HCT116 (cell line): ENCODE measurements around the gene TDRD10. TPM values are rescaled to one million over a fixed set of nuclear protein-coding genes. Genes with fewer than 3 reads are reported as not detected.

Source experiments
- ATAC-seq: fragments of 200-7000 bp; cut with Tn5 transposase; 2 replicates; pipeline ENCODE4 v1.9.1; 2020; ENCODE audit warnings: mild to moderate bottlenecking, moderate library complexity
- BruUV-seq: library from RNA; stranded (reverse); fragments of 400-500 nt; replicated peaks from 2 replicates; lab custom pipeline; 2021; lab: Mats Ljungman, UMichigan
- CTCF ChIA-PET: fragments of 300-600 bp; sonication (Branson Sonifier 250); formaldehyde crosslinking; loops from one replicate; lab custom pipeline; 2021; ENCODE audit warnings: antibody characterized with exemption; lab: Charles Lee
- POLR2A ChIA-PET: fragments of 300-600, 350-600 bp; sonication (Branson Sonifier 250); formaldehyde crosslinking; loops from one replicate; lab custom pipeline; 2021; ENCODE audit warnings: antibody characterized with exemption; lab: Charles Lee
- RAD21 ChIA-PET, 2 experiments: fragments of 300-600 bp; sonication (Branson Sonifier 250); formaldehyde crosslinking; loops; one replicate each; lab custom pipeline; 2023; ENCODE audit warnings: low total read pairs in 2 of 2; ENCODE audit not compliant: uncharacterized antibody in 2 of 2, unreplicated experiment in 2 of 2, low non-redundant PET in 1 of 2; lab: Charles Lee
- DNase-seq: peaks from one replicate; pipeline ENCODE4 v3.0.0-alpha.2; 2010; ENCODE audit warnings: low read depth, low spot score
- H2AFZ ChIP-seq: fragments of 200-600 bp; shearing (Covaris generic), sonication (generic); 2 replicates; pipeline ENCODE4 v1.6.1; 2017; ENCODE audit warnings: low read depth, mixed run types, mixed read lengths, antibody characterized with exemption, low read length; ENCODE audit not compliant: poor library complexity, severe bottlenecking
- H3K27ac ChIP-seq: 2 replicates; pipeline ENCODE4 v1.5.1; 2012; ENCODE audit warnings: low read depth, low read length
- H3K27me3 ChIP-seq: fragments of 200-600 bp; sonication (generic); 2 replicates; pipeline ENCODE4 v1.6.1; 2016; ENCODE audit warnings: mixed run types, low read length, mixed read lengths; ENCODE audit not compliant: insufficient read depth
- H3K36me3 ChIP-seq, 2 experiments: fragments of 200-500 bp in 1 of 2; fragments of 200-600 bp in 1 of 2; sonication (Bioruptor generic) in 1 of 2; sonication (generic) in 1 of 2; 2 replicates each; pipeline versions ENCODE4 v1.5.1 to v1.6.1; 2014 to 2016; ENCODE audit warnings: low read length in 2 of 2, inconsistent platforms in 1 of 2, mixed read lengths in 1 of 2, mixed run types in 1 of 2; ENCODE audit not compliant: insufficient read depth in 2 of 2, control insufficient read depth in 1 of 2
- H3K4me1 ChIP-seq, 2 experiments: fragments of 200-600 bp in 1 of 2; sonication (generic) in 1 of 2; 2 replicates each; pipeline versions ENCODE4 v1.5.1 to v1.6.1; 2012 to 2017; ENCODE audit warnings: low read length in 2 of 2, inconsistent platforms in 1 of 2, mild to moderate bottlenecking in 1 of 2, mixed read lengths in 1 of 2, mixed run types in 1 of 2, moderate library complexity in 1 of 2; ENCODE audit not compliant: insufficient read depth in 2 of 2, control insufficient read depth in 1 of 2
- H3K4me2 ChIP-seq: fragments of 200-600 bp; sonication (generic); 2 replicates; pipeline ENCODE4 v1.6.1; 2017; ENCODE audit warnings: mixed run types, low read length, mixed read lengths
- H3K4me3 ChIP-seq, 2 experiments: fragments of 200-600 bp in 1 of 2; sonication (generic) in 1 of 2; replicated peaks in 1 of 2; 2 replicates each; pipeline ENCODE4 v1.5.1; 2011 to 2016; ENCODE audit warnings: low read length in 2 of 2, control low read depth in 1 of 2, low read depth in 1 of 2, mild to moderate bottlenecking in 1 of 2, mixed read lengths in 1 of 2, mixed run types in 1 of 2
- H3K79me2 ChIP-seq: fragments of 200-600 bp; sonication (generic); 2 replicates; pipeline ENCODE4 v1.6.1; 2017; ENCODE audit warnings: mild to moderate bottlenecking, mixed run types, low read length, moderate library complexity, mixed read lengths; ENCODE audit not compliant: insufficient read depth
- H3K9ac ChIP-seq: fragments of 200-600 bp; sonication (generic); 2 replicates; pipeline ENCODE4 v1.6.1; 2016; ENCODE audit warnings: low read length, mixed read lengths
- H3K9me2 ChIP-seq: fragments of 200-600 bp; sonication (generic), shearing (Covaris generic); 2 replicates; pipeline ENCODE4 v1.6.1; 2017; ENCODE audit warnings: mixed run types, mild to moderate bottlenecking, moderate library complexity; ENCODE audit not compliant: insufficient read depth
- H3K9me3 ChIP-seq, 2 experiments: fragments of 200-500 bp in 1 of 2; fragments of 200-600 bp in 1 of 2; sonication (Bioruptor generic) in 1 of 2; sonication (generic) in 1 of 2; 2 replicates each; pipeline ENCODE4 v1.6.1; 2014 to 2017; ENCODE audit warnings: low read length in 2 of 2, mixed read lengths in 2 of 2, inconsistent platforms in 1 of 2, low read depth in 1 of 2, mild to moderate bottlenecking in 1 of 2, mixed run types in 1 of 2, moderate library complexity in 1 of 2; ENCODE audit not compliant: control insufficient read depth in 1 of 2, insufficient read depth in 1 of 2
- H4K20me1 ChIP-seq: fragments of 200-600 bp; sonication (generic), shearing (Covaris generic); 2 replicates; pipeline ENCODE4 v1.6.1; 2017; ENCODE audit warnings: mixed run types, mild to moderate bottlenecking, moderate library complexity; ENCODE audit not compliant: insufficient read depth
- CBX3 ChIP-seq: IDR thresholded peaks from 2 replicates; pipeline ENCODE4 v1.6.1; 2012; ENCODE audit warnings: low read depth
- CTCF ChIP-seq, 3 experiments: fragments of 200-600 bp in 1 of 3; sonication (generic) in 1 of 3; IDR thresholded peaks in 2 of 3; conservative IDR thresholded peaks in 1 of 3; 2 replicates each; pipeline ENCODE4 v1.5.1; 2012 to 2017; ENCODE audit warnings: low read depth in 2 of 3, low read length in 2 of 3, antibody characterized with exemption in 1 of 3, borderline replicate concordance in 1 of 3, control low read depth in 1 of 3, mild to moderate bottlenecking in 1 of 3, mixed read lengths in 1 of 3, mixed run types in 1 of 3, moderate library complexity in 1 of 3; ENCODE audit not compliant: insufficient read depth in 1 of 3
- FOSL1 ChIP-seq: IDR thresholded peaks from 2 replicates; pipeline ENCODE4 v1.6.1; 2012; ENCODE audit warnings: low read depth
- POLR2AphosphoS5 ChIP-seq: IDR thresholded peaks from 2 replicates; pipeline ENCODE4 v1.6.1; 2011; ENCODE audit warnings: mild to moderate bottlenecking, low read depth, low read length, moderate library complexity
- RAD21 ChIP-seq: IDR thresholded peaks from 2 replicates; pipeline ENCODE4 v1.6.1; 2012; ENCODE audit warnings: low read depth, mild to moderate bottlenecking
- REST ChIP-seq: IDR thresholded peaks from 2 replicates; pipeline ENCODE4 v1.6.1; 2012; ENCODE audit warnings: low read depth
- SRF ChIP-seq: IDR thresholded peaks from 2 replicates; pipeline ENCODE4 v1.6.1; 2012; ENCODE audit warnings: low read depth
- TCF7L2 ChIP-seq: IDR thresholded peaks from 2 replicates; pipeline ENCODE4 v1.7.0; 2011; ENCODE audit warnings: borderline replicate concordance, inconsistent platforms; ENCODE audit not compliant: insufficient read depth, insufficient read length; ENCODE audit errors: extremely low read depth
- YY1 ChIP-seq: IDR thresholded peaks from 2 replicates; pipeline ENCODE4 v1.6.1; 2011; ENCODE audit warnings: low read length, low read depth, moderate library complexity, mild to moderate bottlenecking; ENCODE audit not compliant: insufficient replicate concordance; ENCODE audit errors: extremely low read depth
- ZFX ChIP-seq: fragments of 450-650 bp; IDR thresholded peaks from 2 replicates; pipeline ENCODE4 v1.6.1; 2017
- ZNF274 ChIP-seq: fragments of 200-500 bp; sonication (Bioruptor generic); IDR thresholded peaks from 2 replicates; pipeline ENCODE4 v1.6.1; 2014; ENCODE audit warnings: mild to moderate bottlenecking, low read depth, low read length, inconsistent platforms
- intact Hi-C: fragments of 100-400 bp; cut with micrococcal nuclease; formaldehyde crosslinking; loops from 2 replicates; pipeline ENCODE4 v1.10.0; 2022
- total RNA-seq: library from RNA; stranded (reverse); gene quantifications from one replicate; pipeline ENCODE4 v1.2.1, GENCODE V29; 2021; ENCODE audit not compliant: unreplicated experiment

TDRD10 gene
- total RNA-seq, 1 experiment from 2014 or later = not detected

DNA sequence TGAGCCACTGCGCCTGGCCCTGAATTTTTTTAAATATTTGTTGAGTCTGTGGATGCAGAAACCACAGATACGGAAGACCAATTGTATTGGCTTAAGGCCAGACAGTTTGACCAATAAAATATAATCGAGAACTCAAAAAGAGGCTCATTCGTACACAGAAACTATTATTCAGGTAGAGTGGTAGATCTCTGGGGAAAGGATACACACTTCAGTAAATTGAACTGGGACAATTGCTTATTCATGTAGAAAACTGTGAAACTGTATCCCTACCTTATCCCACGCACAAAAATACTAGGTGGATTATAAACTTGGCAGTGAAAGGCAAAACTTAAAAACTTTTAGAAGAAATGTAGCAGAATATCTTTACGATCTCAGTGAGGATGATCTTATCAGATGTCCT is 25.2 kb downstream of the TDRD10 start:
- intact Hi-C loops = no loop called here
- ChIA-PET CTCF (no interaction called here), POLR2A (no interaction called here), RAD21 (no interaction called here)
- H3K4me2 ChIP-seq = no peak overlapping the region
- DNase-seq = no peak
- no peaks in the 10 kb centered on the region for H3K9me2 ChIP-seq
- H3K27me3 ChIP-seq = no peaks in the 10 kb centered on the region
- no peak for TF ChIP-seq CTCF (IDR thresholded peaks at IDR 0.05 in 2 of 3, conservative IDR thresholded peaks at IDR 0.05 in 1 of 3; ENCODE audit: borderline replicate concordance in 1 of 3, insufficient read depth in 1 of 3, low read depth in 2 of 3, low read length in 2 of 3)
- TF ChIP-seq FOSL1 = no peak
- no peak for TF ChIP-seq ZFX
- TF ChIP-seq TCF7L2 = no peak
- TF ChIP-seq ZNF274 = no peak
- TF ChIP-seq SRF = no peak
- no peak for TF ChIP-seq CBX3
- TF ChIP-seq RAD21 = no peak
- no peak for TF ChIP-seq YY1
- no peak for TF ChIP-seq REST
- TF ChIP-seq POLR2AphosphoS5 = no peak
- BruUV-seq = no TSS peak
- no peaks in the 10 kb centered on the region for H4K20me1 ChIP-seq
- no peak overlapping the region for H3K27ac ChIP-seq
- H3K9me3 ChIP-seq = no peaks in the 10 kb centered on the region
- ATAC-seq = no peak
- no peak overlapping the region for H3K9ac ChIP-seq
- no peaks in the 10 kb centered on the region for H3K4me1 ChIP-seq
- H3K36me3 ChIP-seq = no peaks in the 10 kb centered on the region
- no peak overlapping the region for H2AFZ ChIP-seq
- no peaks in the 10 kb centered on the region for H3K79me2 ChIP-seq
- no peak overlapping the region for H3K4me3 ChIP-seq
